ENCODE data around the gene CREBZF.
"Not testable (repeated sequence)": the region's sequence is repeated elsewhere in the genome, so short reads cannot be mapped to it uniquely, and the experiment has no call there.

The CREBZF gene

GRCh38 chr11:85664615-85665481 lies at the start of gene CREBZF:
Gene CREBZF (minus strand): TSS chr11:85665129. CDS start chr11:85664875, 254 bp downstream.
- DNase-seq, result peak; percentile 94

GRCh38 chr11:85712953-85713352 lies 48.0 kb upstream of the CREBZF start:
- no peak for DNase-seq

- DNase-seq, result no peak
These were observed 46.0 kb upstream of the CREBZF start for GRCh38 chr11:85710917-85711316.

GRCh38 chr11:85709941-85710702 lies 45.2 kb upstream of the CREBZF start:
- no peak for DNase-seq

GRCh38 chr11:85705800-85706199 lies 40.9 kb upstream of the CREBZF start:
- no peak for DNase-seq

GRCh38 chr11:85704967-85705366 lies 40.0 kb upstream of the CREBZF start:
- no peak for DNase-seq

GRCh38 chr11:85699957-85700741 lies 35.2 kb upstream of the CREBZF start:
- DNase-seq, result no peak

- DNase-seq, result no peak
These were observed 33.3 kb upstream of the CREBZF start for GRCh38 chr11:85698195-85698594.

- no peak for DNase-seq
These were observed 32.8 kb upstream of the CREBZF start for GRCh38 chr11:85697747-85698146.

- no peak for DNase-seq
These were observed 30.6 kb upstream of the CREBZF start for GRCh38 chr11:85695546-85695945.

GRCh38 chr11:85694385-85694980 lies 29.6 kb upstream of the CREBZF start:
- no peak for DNase-seq

- DNase-seq, result no peak
These were observed 21.0 kb upstream of the CREBZF start, which contains the start of gene CCDC89 for GRCh38 chr11:85685820-85686459. Gene CCDC89 (minus strand): TSS chr11:85686195. CDS start chr11:85686130, 65 bp downstream.

GRCh38 chr11:85685125-85685819 lies 20.3 kb upstream of the CREBZF start:
- no peak for DNase-seq

- peak; percentile 65 for DNase-seq
These were observed 17.7 kb upstream of the CREBZF start for GRCh38 chr11:85682330-85683305.

- no peak for DNase-seq
These were observed 16.0 kb upstream of the CREBZF start for GRCh38 chr11:85680897-85681296.

GRCh38 chr11:85679576-85679975 lies 14.6 kb upstream of the CREBZF start:
- no peak for DNase-seq

- DNase-seq, result no peak
These were observed 8.5 kb upstream of the CREBZF start for GRCh38 chr11:85673393-85673792.

GRCh38 chr11:85672105-85672902 lies 7.4 kb upstream of the CREBZF start:
- no peak for DNase-seq

GRCh38 chr11:85670949-85671663 lies 6.2 kb upstream of the CREBZF start:
- DNase-seq, result not testable (repeated sequence)

Data from activated naive CD4-positive, alpha-beta T cell treated with Interleukin-2 at 50 U/mL for 16 hours (primary cell).